OCI-LY3 (cell line): Measurements from ENCODE around the gene CNP.
A peak's percentile ranks its signal among the peaks of the same experiment; 100 is the strongest.

Experiments used
- H2AFZ ChIP-seq: fragments of 200-600, 300-600 bp; shearing (Covaris generic); 2 replicates; pipeline ENCODE4 v1.6.0; 2014; ENCODE audit warnings: antibody characterized with exemption, low read depth, low read length
- H3K27ac ChIP-seq: fragments of 200-600, 300-600 bp; sonication (generic); 2 replicates; pipeline ENCODE4 v1.5.1; 2014; ENCODE audit warnings: mild to moderate bottlenecking, low read length, moderate library complexity, mixed read lengths
- H3K27me3 ChIP-seq: fragments of 200-600, 300-600 bp; sonication (generic); 2 replicates; pipeline ENCODE4 v1.6.1; 2014; ENCODE audit warnings: low read depth, low read length, mixed read lengths
- H3K36me3 ChIP-seq: fragments of 200-600, 300-600 bp; sonication (generic); replicated peaks from 2 replicates; pipeline ENCODE3; 2014; ENCODE audit warnings: low read depth, low read length, mixed read lengths
- H3K4me1 ChIP-seq: fragments of 300-600, 200-600 bp; sonication (generic); 2 replicates; pipeline ENCODE4 v1.6.1; 2014; ENCODE audit warnings: low read length, mixed read lengths
- H3K4me2 ChIP-seq: fragments of 200-600, 300-600 bp; sonication (generic); 2 replicates; pipeline ENCODE4 v1.6.1; 2014; ENCODE audit warnings: low read length, mixed read lengths
- H3K4me3 ChIP-seq: fragments of 300-600, 200-600 bp; sonication (generic); 2 replicates; pipeline ENCODE4 v1.5.1; 2014; ENCODE audit warnings: antibody characterized with exemption, mild to moderate bottlenecking, low read length, moderate library complexity
- H3K79me2 ChIP-seq: fragments of 300-600, 200-600 bp; shearing (Covaris generic); 2 replicates; pipeline ENCODE4 v1.6.1; 2014; ENCODE audit warnings: mild to moderate bottlenecking, low read length, mixed read lengths
- H3K9ac ChIP-seq: fragments of 300-600, 200-600 bp; shearing (Covaris generic); 2 replicates; pipeline ENCODE4 v1.6.0; 2014; ENCODE audit warnings: mild to moderate bottlenecking, low read length, moderate library complexity
- H3K9me3 ChIP-seq: fragments of 200-600, 300-600 bp; shearing (Covaris generic); 2 replicates; pipeline ENCODE4 v1.6.1; 2014; ENCODE audit warnings: low read length, mixed read lengths; ENCODE audit not compliant: insufficient read depth
- H4K20me1 ChIP-seq: fragments of 200-600, 300-600 bp; sonication (generic); 2 replicates; pipeline ENCODE4 v1.6.1; 2016; ENCODE audit warnings: low read length, mixed read lengths; ENCODE audit not compliant: insufficient read depth
- CTCF ChIP-seq: fragments of 200-600, 300-600 bp; sonication (generic); IDR thresholded peaks from 2 replicates; pipeline ENCODE4 v1.5.1; 2014; ENCODE audit warnings: antibody characterized with exemption, low read length, low read depth
- EZH2phosphoT487 ChIP-seq: fragments of 200-600 bp; shearing (Covaris generic); IDR thresholded peaks from 2 replicates; pipeline ENCODE4 v1.6.1; 2018; ENCODE audit warnings: antibody characterized with exemption, mixed run types, low read depth

CNP gene

GRCh38 chr17:41972571-41973407 lies 6.2 kb downstream of the CNP start:
- TF ChIP-seq EZH2phosphoT487 (no peak), CTCF (no peak)
- peaks cover 81% of the 10 kb centered on the region for H3K79me2 ChIP-seq
- H2AFZ ChIP-seq = no peak overlapping the region

GRCh38 chr17:41973408-41973811 lies 6.8 kb downstream of the CNP start:
- no peak overlapping the region for H3K4me3 ChIP-seq
- no peak for TF ChIP-seq CTCF
- no peak for TF ChIP-seq EZH2phosphoT487
- H3K9me3 ChIP-seq = no peaks in the 10 kb centered on the region
- H4K20me1 ChIP-seq = peaks cover 37% of the 10 kb centered on the region
- H3K79me2 ChIP-seq = peaks cover 74% of the 10 kb centered on the region
- H2AFZ ChIP-seq = no peak overlapping the region
- H3K4me1 ChIP-seq = peaks cover 64% of the 10 kb centered on the region
- H3K36me3 ChIP-seq = peaks cover 83% of the 10 kb centered on the region
- H3K4me2 ChIP-seq = peak overlapping the region; percentile 59
- H3K9ac ChIP-seq = no peak overlapping the region
- H3K27ac ChIP-seq = peak overlapping the region; percentile 70
- no peaks in the 10 kb centered on the region for H3K27me3 ChIP-seq

More at GRCh38 chr17:41972571-41973407, 6.2 kb downstream of the CNP start:
- Histone ChIP-seq H3K9ac (no peak overlapping the region), H3K27ac (peak overlapping the region; percentile 70), H3K9me3 (no peaks in the 10 kb centered on the region), H3K4me2 (peak overlapping the region; percentile 59), H3K36me3 (peaks cover 83% of the 10 kb centered on the region), H3K4me3 (peak overlapping the region; percentile 39; the same call in 1 of the 2 replicates), H3K4me1 (peaks cover 61% of the 10 kb centered on the region), H4K20me1 (peaks cover 43% of the 10 kb centered on the region), H3K27me3 (no peaks in the 10 kb centered on the region)

- 0 out of 2 replicates have a peak overlapping the region, but pooled peaks have one; percentile 88 for H3K27ac ChIP-seq
- peaks cover 68% of the 10 kb centered on the region for H3K79me2 ChIP-seq
- TF ChIP-seq CTCF = no peak
- no peaks in the 10 kb centered on the region for H3K27me3 ChIP-seq
- no peak overlapping the region for H3K9ac ChIP-seq
- H3K4me1 ChIP-seq = peaks cover 64% of the 10 kb centered on the region
- H3K4me2 ChIP-seq = no peak overlapping the region
- peaks cover 77% of the 10 kb centered on the region for H3K36me3 ChIP-seq
- no peak overlapping the region for H2AFZ ChIP-seq
- H4K20me1 ChIP-seq = peaks cover 32% of the 10 kb centered on the region
- H3K9me3 ChIP-seq = no peaks in the 10 kb centered on the region
- no peak overlapping the region for H3K4me3 ChIP-seq
Observed at GRCh38 chr17:41974031-41974430, 7.4 kb downstream of the CNP start.

- H3K79me2 ChIP-seq = peaks cover 62% of the 10 kb centered on the region
- TF ChIP-seq EZH2phosphoT487 (no peak), CTCF (no peak)
- H3K9me3 ChIP-seq = no peaks in the 10 kb centered on the region
- peak overlapping the region; percentile 88; the same call in 1 of the 2 replicates for H3K27ac ChIP-seq
- H3K27me3 ChIP-seq = no peaks in the 10 kb centered on the region
- H2AFZ ChIP-seq = no peak overlapping the region
- H3K36me3 ChIP-seq = peaks cover 72% of the 10 kb centered on the region
- no peak overlapping the region for H3K4me3 ChIP-seq
- no peak overlapping the region for H3K4me2 ChIP-seq
- H3K4me1 ChIP-seq = peaks cover 64% of the 10 kb centered on the region
- H3K9ac ChIP-seq = no peak overlapping the region
- H4K20me1 ChIP-seq = peaks cover 32% of the 10 kb centered on the region
Observed at GRCh38 chr17:41974658-41975057, 8.1 kb downstream of the CNP start.
